NCI-H82 treated with DMSO at 0.1 percent for 48 hours (cell line): ENCODE data around the gene TMEM14C.
A peak's percentile ranks its signal among the peaks of the same experiment; 100 is the strongest.
"Not testable (repeated sequence)": the region's sequence is repeated elsewhere in the genome, so short reads cannot be mapped to it uniquely, and the experiment has no call there.

Source experiments
- DNase-seq: peaks from one replicate; lab custom pipeline; 2025; ENCODE audit not compliant: unreplicated experiment; lab: John Stamatoyannopoulos, UW

The TMEM14C gene

DNA sequence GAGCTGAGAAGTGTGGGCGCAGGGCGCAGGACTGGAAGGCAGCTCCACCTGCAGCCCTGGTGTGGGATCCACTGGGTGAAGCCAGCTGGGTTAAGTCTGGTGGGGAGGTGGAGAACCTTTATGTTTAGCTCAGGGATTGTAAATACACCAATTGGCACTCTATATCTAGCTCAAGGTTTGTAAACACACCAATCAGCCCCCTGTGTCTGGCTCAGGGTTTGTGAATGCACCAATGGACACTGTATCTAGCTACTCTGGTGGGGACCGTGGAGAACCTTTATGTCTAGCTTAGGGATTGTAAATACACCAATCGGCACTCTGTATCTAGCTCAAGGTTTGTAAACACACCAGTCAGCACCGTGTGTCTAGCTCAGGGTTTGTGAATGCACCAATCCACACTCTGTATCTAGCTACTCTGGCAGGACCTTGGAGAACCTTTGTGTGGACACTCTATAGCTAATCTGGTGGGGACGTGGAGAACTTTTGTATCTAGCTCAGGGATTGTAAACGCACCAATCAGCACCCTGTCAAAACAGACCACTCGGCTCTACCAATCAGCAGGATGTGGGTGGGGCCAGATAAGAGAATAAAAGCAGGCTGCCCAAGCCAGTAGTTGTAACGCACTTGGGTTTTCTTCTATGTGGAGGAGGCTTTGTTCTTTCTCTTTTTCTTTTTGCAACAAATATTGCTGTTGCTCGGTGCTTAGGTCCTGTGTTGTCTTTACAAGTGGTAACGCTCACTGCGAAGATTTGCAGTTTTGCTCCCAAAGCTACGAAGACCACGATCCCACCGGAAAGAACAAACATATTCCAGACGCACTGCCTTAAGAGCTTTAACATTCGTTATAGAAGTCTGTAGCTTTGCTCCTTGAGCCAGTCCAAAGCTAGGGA, 1.7 kb upstream of the TMEM14C start:
- DNase-seq, result not testable (repeated sequence)

DNA sequence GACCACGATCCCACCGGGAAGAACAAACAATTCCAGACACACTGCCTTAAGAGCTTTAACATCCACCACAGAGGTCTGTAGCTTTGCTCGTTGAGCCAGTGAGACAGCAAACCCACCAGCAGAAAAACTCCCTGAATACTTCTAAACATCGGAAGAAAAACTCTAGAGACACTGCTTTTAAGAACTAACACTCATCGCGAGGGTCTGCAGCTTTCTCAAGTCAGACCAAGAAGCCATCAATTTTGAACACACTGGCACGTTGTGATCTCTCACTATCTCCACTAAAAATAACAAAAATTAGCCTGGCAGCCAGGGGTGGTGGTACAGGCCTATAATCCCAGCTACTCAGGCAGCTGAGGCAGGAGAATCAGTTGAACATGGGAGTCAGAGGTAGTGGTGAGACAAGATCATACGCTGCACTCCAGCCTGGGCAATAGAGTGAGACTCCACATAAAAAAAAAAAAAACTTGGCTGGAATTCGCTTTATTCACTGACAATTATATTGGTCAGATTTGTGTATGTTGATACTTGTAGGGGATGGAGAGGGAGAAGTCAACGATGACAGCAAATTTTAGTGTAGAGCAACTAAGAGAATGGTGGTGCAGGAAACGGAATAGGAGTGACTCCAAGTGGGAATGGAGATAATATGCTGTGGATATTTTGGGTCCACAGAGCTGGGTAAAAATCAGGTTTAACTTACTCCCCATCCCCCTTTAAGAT, 860 bp upstream of the TMEM14C start:
- no peak for DNase-seq

DNA sequence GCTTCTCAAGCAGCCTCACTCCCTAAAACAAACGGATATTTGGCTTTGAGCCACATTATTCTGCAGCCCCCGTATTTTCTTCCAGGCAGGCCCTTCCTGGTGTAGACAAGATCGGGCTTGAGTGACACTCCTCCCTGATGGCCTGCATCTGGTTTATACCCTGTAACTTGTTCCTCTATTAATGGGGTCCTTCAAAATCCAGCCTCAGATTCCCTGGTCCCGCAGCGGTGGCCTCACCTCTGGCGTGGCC, 375 bp upstream of the TMEM14C start:
- DNase-seq, result no peak

GRCh38 chr6:10723567-10723881, 654 bp downstream of the TMEM14C start:
- no peak for DNase-seq

DNA sequence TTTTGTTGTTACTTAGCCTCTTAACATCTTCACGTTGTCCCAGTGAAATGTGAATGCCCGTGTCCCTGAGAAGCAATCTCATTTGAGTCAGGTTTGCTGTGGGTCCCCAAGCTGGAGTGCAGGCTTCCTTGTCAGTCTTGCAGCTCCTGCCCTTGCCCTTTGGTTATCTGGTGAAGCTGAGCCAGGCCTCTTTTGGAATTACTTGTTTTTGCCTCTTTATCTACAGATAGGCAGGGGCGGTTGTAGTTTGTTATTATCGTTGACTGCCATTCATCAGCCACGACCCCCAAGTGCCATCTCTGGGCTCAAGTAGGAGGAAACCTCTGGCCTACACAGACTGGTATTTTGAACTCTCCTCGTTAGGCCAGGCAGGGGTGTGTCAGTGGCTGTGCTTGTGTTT, 2.2 kb downstream of the TMEM14C start:
- no peak for DNase-seq

DNA sequence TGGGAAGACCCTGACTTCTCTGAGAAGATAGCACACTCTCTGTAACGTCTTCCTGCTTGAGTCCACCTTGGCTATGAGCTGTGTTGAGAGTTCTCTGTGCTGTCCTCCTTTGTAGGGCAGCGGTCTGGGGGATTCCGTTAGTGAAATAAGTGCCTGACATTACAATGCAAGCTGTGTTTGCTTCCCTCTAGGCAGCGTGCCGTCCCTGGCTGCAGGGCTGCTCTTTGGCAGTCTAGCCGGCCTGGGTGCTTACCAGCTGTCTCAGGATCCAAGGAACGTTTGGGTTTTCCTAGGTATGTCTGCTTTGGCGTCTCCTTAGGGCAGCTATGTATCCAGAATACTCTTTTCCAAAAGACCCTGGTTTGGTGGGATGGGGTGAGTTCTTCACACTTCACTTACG, 2.8 kb downstream of the TMEM14C start:
- DNase-seq, result no peak

GRCh38 chr6:10730254-10730653, 7.4 kb downstream of the TMEM14C start:
- no peak for DNase-seq

- no peak for DNase-seq
Observed at GRCh38 chr6:10733151-10733715, 10.4 kb downstream of the TMEM14C start.

- DNase-seq, result no peak
Observed at GRCh38 chr6:10733863-10734262, 11.0 kb downstream of the TMEM14C start.

- no peak for DNase-seq
Observed at GRCh38 chr6:10736731-10737130, 13.9 kb downstream of the TMEM14C start.

- DNase-seq, result no peak
Observed at GRCh38 chr6:10740061-10740460, 17.2 kb downstream of the TMEM14C start.

DNA sequence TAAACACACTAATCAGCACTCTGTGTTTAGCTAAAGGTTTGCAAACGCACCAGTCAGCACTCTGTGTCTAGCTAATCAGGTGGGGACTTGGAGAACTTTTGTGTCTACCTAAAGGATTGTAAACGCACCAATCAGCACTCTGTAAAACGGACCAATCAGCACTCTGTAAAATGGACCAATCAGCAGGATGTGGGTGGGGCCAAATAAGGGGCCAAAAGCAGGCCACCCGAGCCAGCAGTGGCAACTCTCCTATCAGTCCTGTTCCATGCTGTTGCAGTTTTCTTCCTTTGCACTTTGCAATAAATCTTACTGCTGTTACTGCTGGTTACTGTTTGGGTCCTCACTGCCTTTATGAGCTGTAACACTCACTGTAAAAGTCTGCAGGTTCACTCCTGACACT, 18.8 kb downstream of the TMEM14C start:
- DNase-seq, result not testable (repeated sequence)

GRCh38 chr6:10742251-10742650, 19.4 kb downstream of the TMEM14C start:
- DNase-seq, result no peak

DNA sequence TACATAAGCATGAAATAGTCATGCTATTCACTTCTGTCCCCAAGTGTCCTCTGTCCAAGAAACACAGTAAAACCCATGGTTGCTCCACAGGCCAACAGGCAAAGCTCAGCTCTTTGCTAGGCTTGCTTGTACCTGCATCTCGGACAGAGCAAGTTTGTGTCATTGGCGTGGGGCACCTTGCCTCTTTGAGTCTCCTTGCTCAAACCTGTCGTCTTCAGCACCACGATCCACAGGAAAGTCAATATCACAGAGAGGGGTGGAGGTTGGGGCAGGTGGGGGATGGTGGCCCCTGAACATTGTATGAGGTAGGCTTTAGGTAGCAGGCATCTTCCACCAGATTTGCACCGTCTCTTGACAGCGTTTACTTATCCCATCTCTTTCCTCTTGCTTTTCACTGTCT, 20.6 kb downstream of the TMEM14C start:
- DNase-seq, result no peak

DNA sequence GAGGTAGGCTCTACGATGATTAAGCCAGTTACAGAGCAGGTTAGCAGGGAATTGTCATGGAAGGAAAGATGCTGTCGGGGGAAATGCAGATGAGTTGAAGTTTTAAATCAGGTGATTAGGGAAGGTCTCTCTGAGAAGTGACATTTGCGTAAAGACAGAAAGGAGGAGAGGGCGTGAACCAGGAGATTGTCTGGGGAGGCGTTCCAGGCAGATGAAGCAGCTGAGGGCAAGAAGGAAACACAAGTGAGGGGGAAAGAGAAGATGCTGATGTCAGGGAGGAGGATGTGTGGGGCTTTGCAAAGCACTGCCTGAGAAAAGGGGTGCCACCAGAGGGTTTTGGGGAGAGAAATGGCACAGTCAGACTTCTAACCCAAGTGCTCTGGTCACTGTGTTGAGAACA, 22.2 kb downstream of the TMEM14C start:
- no peak for DNase-seq

GRCh38 chr6:10746915-10747250, 24.0 kb downstream of the TMEM14C start:
- DNase-seq, result no peak

DNA sequence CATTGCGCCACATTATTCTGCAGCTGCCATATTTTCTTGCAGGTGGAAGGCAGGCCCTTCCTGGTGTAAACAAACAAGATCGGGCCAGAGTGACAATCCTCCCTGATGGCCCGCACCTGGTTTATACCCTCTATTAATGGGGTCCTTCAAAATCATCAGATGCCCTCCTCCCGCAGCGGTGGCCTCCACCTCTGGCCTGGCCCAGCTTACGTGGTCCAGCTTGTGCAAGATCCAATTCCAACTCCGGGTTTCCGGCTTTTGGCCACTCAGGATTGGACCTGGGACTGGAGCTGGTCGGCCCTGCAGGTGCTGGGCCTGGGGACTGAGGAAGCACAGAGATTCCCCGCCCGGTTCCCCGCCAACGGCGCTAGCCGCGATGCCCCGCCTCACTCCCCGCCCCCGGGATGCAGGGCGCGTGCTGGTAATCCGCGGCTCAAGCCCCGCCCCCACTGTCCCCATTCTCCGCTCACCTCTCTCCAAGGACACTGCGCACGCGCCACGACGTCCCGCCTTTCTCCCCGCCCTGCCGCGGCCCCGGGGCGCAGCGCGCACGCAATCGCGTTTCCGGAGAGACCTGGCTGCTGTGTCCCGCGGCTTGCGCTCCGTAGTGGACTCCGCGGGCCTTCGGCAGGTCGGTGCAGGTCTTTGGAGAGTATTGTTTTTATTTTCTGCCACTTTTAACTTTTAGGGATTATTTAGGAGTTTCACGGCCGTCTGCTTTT, 24.5 kb downstream of the TMEM14C start, which contains the start of gene TMEM14B:
Gene TMEM14B (plus strand): TSS at position 555 of the 722 bp plus-strand sequence. CDS start 1,441 bp downstream, outside the sequence.
- peak; percentile 96 for DNase-seq

- no peak for DNase-seq
Observed at GRCh38 chr6:10749734-10750133, 26.9 kb downstream of the TMEM14C start.

DNA sequence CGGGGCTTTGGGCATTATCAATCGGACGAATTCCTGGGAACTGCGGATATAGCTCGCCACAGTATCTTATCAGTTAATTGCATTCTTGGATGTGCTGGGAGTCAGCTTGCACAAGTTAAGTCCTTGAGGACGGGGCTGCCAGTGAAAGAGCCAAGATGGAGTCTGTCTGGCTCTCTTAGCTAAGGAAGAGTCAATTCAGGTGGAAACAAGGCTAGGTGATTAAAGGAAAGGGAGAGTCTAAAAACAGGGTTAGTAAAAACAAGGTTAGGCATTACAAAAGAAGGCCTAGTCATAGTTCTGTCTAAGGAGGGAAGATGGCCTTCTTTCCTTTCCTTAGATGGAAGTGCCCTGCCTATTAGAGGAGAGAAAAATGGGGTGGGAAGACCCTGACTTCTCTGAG, 27.7 kb downstream of the TMEM14C start:
- not testable (repeated sequence) for DNase-seq

- not testable (repeated sequence) for DNase-seq
Observed at GRCh38 chr6:10751757-10752156, 28.9 kb downstream of the TMEM14C start.

DNA sequence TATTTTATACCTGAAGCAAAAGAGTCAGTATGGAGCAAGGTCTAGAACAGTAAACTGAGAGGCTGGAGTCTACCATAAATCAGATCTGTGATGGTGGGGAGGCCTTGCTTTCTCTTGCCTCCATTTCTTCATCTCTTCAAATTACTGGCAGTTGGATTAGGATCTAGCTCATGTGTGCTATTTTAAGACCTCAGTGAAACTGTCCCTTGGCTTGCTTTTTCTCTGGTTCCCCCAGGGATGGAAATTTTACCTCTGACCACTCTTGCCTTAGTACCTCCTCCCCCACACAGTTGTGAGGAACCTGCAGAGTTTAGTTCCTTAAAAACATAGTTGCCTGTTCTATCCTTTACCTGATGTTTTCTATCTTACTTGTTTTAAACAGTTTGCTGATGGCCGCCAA, 33.2 kb downstream of the TMEM14C start:
- DNase-seq, result no peak
